CD4-positive, alpha-beta T cell treated with Interleukin-2 at 100 ng/mL for 4 hours (primary cell): ENCODE measurements around the gene AKT1S1.

Experiments used
- DNase-seq: peaks from one replicate; pipeline ENCODE4 v3.0.0-alpha.2; 2020; ENCODE audit warnings: low spot score

The AKT1S1 gene

GRCh38 chr19:49907745-49908446 is 30.7 kb upstream of the AKT1S1 start:
- no peak for DNase-seq

- no peak for DNase-seq
These were observed 29.9 kb upstream of the AKT1S1 start for GRCh38 chr19:49906879-49907564.

DNA sequence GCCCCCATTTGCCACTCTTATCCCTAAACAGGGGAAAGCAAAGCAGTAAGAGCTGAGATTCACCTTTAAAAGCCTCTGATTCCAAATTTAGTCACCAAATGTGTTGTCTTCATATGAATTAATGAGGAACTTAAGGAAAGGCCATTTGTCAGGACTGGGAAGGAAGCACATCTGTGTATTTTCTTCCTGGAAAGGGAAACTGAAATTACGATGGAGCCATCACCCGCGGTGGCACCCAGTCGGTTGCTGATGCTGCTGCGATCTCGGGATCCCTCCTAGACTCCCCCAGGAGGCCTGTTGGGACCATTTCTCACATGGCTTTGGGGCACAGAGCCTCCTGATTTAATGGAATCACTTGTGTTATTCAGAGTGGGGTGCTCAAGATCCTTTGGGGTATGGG is 27.0 kb upstream of the AKT1S1 start:
- DNase-seq: no peak

GRCh38 chr19:49896863-49897621 is 19.9 kb upstream of the AKT1S1 start, which contains the start of gene IL4I1:
IL4I1 (minus strand) TSS chr19:49896887; CDS start chr19:49896160, 727 bp downstream.
- DNase-seq: peak; percentile 85

- peak; percentile 23 for DNase-seq
These were observed 18.6 kb upstream of the AKT1S1 start for GRCh38 chr19:49895566-49896297.

- DNase-seq: peak; percentile 40
These were observed 17.9 kb upstream of the AKT1S1 start for GRCh38 chr19:49894879-49895565.

DNA sequence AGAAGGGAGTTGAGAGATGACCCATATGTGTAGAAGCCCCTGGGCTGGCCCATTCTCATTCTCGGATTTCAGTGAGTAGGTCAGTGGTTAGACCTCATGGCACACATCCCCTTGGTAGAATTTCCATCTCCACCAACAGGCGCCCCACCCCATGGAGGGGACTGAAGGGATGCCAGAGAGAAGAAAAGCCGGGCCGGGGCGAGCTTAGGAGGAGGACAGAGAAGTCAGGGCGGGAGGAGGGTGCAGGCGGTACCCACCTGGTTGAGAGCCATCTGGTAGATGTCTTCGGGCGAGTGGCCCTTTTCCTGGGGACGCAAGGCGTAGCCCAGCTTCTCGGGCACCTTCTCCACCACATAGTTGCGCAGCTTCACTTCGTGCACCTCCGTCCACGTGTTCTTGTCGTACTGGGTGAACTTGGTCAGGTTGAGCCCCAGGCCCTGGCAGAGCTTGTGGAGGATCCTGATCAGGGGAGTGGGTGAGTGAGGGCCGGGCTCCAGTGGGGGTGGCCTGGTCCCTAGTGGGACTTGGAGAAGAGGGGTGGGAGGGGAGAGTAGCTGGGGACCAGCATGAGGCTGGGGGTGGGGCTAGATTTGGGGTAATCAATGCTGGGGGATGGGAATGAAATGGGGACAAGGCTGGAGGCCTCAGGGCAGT is 17.0 kb upstream of the AKT1S1 start:
- DNase-seq: no peak

GRCh38 chr19:49892716-49893115 is 15.6 kb upstream of the AKT1S1 start:
- DNase-seq: no peak

DNA sequence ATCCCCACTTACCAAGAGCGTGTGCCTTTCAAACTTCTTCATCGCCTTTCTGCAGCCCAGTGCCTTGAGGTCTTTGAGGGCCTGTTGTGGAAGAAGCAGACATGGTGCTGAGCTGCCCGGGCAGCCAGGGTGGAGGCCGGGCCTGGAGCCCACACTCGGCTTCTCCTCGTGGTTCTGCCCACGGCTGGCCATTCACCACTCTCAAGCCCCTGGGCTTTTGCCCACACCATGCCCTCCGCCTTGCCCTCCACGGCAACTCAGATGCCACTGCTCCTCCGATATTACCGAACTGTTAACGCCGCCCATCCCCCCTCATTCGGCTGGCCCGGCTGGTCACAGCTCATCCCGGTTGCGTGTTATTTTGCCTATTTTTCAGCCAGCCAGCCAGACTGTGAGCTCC is 14.2 kb upstream of the AKT1S1 start:
- no peak for DNase-seq

- peak; percentile 64 for DNase-seq
These were observed 13.5 kb upstream of the AKT1S1 start for GRCh38 chr19:49890349-49891311.

DNA sequence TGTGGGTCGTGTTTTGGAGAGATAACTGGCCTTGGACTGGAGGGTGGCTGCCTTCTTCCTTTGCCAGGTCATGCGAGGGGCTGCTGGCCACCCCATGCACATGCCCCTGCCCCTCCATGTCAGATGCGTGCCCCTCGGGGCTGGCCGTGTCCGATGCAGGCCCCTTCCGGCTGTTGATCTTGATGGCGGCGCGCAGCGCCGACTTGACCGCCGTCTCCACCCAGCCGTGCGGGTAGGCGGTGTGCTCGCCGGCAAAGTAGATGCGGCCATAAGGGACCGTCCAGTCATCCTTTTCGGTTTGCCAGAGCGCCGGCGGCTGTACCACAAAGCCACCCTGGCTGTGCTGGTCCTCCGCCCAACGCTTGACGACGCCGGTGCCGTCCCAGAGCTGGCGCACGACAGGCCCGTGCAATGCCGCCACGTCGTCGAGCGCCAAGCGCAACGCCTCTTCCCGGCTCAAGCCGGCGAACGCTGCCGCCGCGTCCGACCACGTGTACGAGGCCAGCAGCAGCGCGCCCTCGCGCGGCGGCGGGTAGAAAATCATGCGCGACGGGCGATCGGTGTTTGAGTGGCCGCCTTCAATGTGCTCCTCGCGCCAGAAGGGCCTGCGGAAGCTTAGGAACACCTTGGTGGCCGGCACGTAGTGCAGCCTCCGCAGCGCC is 12.7 kb upstream of the AKT1S1 start:
- DNase-seq: peak; percentile 81

GRCh38 chr19:49889038-49889686 is 12.0 kb upstream of the AKT1S1 start:
- DNase-seq: no peak

DNA sequence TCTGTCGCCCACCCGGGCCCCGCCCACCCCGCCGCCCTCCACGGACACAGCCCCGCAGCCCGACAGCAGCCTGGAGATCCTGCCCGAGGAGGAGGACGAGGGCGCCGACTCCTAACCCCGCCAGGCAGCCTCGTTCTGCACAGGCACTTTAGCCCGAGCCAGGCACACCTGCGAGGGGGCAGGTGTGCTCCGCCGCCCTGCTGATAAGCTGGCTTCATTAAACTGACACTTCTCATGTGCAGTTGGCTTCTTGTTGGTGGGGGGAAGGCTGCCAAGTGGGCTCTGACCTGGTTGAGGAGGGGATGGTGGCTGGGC is 11.3 kb upstream of the AKT1S1 start:
- DNase-seq: no peak

DNA sequence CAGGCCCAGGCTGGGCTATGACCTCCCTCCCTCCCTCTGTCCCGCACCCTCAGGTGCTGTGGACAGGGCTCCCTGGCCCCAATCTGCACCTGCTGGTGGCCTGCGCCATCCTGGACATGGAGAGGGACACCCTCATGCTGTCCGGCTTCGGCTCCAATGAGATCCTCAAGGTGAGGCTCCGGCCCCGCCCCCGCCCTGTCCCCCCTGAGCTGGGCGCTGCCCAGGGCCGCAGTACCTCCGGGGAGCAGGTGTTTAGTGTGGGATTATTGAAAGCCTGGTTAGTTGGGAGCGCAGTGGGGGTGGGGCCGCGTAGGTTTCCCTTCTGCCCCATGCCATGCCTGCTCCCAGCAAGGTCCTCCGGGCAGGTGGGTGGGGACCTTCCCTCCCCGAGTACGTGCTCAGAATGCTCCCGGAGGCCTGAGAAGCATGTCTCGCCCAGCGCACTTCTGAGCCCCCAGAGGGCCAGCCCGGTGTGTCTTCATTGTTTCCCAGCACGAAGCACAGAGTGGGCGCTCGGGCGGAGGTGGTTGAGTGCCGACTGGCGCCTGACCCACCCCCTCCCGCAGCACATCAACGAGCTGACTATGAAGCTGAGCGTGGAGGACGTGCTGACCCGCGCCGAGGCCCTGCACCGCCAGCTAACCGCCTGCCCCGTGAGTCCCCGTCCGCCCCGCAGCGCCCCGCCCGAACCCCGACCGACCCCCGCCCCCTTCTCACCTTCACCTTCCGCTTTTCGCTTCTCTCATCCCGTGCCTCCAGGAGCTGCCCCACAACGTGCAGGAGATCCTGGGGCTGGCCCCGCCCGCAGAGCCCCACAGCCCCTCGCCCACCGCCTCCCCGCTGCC is 10.7 kb upstream of the AKT1S1 start:
- no peak for DNase-seq

- DNase-seq: no peak
These were observed 10.0 kb upstream of the AKT1S1 start for GRCh38 chr19:49887037-49887664.

GRCh38 chr19:49884760-49885159 is 7.6 kb upstream of the AKT1S1 start:
- no peak for DNase-seq

DNA sequence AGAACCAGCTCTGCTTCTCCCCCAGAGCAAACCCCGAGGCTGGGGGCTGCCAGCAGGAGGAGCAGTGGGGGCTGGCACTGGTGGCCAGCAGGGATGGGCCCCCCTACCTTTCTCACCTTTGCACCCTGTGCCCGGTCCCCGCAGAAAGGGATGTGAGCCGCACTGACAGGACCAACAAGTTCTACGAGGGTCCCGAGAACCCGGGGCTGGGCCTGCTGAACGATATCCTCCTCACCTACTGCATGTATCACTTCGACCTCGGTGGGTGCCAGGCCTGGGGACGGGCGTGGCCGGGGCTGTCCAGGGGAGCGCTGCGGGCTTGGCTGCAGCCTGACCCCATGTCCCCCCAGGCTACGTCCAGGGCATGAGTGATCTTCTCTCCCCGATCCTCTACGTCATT is 7.0 kb upstream of the AKT1S1 start:
- no peak for DNase-seq

GRCh38 chr19:49883094-49883493 is 5.9 kb upstream of the AKT1S1 start:
- DNase-seq: no peak
